GM21423 (cell line): Measurements from ENCODE around the gene MFGE8.

ENCODE experiments used
- ATAC-seq: cut with Tn5 transposase; IDR thresholded peaks from one replicate; pipeline ENCODE4 v1.9.1; 2021; ENCODE audit warnings: mild to moderate bottlenecking, moderate library complexity; ENCODE audit not compliant: unreplicated experiment

Gene MFGE8

GRCh38 chr15:88900309-88900981, 12.7 kb downstream of the MFGE8 start:
- no peak for ATAC-seq

DNA sequence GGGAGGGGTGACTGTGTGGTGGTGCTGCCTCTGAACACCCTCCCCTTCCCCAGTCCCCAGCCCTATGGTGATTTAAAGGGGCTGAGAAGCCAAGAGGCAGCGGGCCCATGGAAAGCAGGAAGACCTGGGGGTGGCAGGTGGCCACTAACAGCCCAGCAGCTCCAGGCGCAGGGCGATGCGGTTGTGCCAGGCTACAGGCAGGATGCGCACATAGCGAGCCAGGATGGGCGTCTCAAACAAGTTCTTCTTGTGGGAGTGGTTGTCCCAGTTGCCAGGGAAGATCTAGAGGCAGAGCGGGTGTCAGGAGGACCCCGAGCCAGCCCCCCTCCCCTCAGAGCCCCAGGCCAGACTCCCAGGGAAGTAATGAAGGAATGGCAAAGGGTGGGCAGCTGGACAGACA, 13.9 kb downstream of the MFGE8 start:
- ATAC-seq = no peak

DNA sequence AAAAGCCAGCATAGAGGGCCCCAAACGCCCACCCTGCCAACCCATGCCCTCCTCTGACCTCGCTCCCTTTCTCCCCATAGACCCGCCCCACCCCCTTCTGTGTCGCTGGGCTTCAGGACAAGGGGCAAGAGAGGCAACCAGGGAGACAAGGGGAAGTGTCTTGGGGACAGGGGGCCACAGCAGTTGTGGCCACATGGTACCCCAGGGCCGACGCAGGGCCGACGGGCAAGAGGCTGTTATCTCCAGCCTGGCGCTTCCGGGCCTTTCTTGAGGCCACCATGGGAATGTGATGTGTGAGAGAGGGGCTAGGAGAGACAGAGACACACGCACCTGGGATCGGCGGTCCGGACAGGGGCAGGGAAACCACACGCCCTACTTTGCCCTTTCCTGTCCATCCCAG, 14.4 kb downstream of the MFGE8 start:
- no peak for ATAC-seq

- ATAC-seq = peak; percentile 99
Observed at GRCh38 chr15:88897456-88898194, 15.6 kb downstream of the MFGE8 start.

DNA sequence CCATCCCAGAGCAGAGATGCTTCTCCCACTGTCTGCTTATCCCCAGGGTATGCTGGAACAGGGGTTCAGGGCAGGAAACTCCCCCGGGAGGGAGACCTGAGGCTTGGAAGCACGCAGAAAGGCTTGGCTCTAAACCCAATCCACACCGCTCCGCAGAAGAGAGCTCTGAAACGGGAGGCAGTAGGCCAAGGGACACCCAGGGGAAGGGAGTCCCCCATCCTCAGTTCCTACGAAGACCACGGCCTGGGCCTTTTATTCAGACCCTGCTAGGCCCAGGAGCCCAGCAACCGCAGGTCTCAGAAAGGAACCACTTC, 16.1 kb downstream of the MFGE8 start:
- ATAC-seq = no peak

DNA sequence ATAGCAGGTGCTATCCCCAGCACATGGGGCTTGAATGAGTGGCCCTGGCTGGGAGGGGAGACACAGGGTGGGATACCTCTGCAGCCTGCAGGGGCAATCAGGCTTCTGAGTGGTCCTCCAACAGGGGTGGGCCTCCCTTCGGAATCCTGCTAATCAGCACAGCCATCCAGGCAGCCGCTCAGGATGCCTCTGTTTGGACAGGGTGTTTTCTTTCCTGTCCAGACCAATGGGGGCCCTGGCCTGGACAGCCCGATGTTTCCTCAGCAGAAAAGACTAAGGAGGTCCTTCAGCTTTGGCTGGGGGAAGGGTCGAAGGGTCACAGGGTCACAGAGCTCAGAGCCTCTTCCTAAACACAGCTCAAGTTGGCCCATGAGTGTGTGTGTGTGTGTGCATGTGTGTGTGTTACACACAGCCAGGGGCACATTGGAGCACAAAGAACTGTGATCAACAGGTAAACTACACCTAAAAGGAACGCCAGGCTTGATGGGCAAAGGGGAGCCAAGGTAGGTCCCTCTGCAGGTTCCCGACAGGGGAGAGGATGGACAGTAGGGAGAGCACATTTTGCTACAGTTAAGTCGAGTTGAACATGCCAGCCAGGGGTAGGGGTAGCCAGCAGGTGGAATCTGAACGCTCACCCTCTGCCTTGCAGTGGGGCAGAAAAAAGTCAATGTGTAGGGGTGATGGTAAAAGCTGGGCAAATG, 16.7 kb downstream of the MFGE8 start:
- no peak for ATAC-seq

GRCh38 chr15:88894819-88895767, 18.1 kb downstream of the MFGE8 start, which contains the start of gene HAPLN3:
Gene HAPLN3 (minus strand): TSS chr15:88895544. CDS start chr15:88887298, 8,246 bp downstream.
- peak; percentile 45 for ATAC-seq

DNA sequence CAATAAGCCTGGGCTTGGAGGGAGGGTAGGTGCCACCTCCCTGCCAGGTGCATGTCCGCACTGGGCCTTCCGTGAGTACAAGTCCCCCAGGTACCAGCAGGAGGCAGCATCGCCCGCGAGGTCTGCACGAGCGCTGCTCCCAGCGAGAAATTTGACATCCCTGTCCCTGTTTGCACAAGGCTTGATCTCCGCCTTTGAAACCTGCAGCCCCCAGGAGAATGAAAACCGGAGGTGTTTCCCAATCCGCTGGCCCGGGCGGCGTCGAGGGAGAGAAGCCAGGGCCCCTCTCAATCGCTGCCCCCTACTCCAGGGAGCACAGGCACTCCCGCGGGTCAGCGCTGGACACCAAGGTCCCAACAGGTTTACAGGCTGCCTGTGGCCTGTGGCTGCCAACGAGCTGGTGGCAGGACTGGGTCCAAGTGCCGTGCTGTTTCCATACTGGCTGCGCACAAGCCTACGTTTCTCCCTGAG, 18.8 kb downstream of the MFGE8 start:
- ATAC-seq = no peak

DNA sequence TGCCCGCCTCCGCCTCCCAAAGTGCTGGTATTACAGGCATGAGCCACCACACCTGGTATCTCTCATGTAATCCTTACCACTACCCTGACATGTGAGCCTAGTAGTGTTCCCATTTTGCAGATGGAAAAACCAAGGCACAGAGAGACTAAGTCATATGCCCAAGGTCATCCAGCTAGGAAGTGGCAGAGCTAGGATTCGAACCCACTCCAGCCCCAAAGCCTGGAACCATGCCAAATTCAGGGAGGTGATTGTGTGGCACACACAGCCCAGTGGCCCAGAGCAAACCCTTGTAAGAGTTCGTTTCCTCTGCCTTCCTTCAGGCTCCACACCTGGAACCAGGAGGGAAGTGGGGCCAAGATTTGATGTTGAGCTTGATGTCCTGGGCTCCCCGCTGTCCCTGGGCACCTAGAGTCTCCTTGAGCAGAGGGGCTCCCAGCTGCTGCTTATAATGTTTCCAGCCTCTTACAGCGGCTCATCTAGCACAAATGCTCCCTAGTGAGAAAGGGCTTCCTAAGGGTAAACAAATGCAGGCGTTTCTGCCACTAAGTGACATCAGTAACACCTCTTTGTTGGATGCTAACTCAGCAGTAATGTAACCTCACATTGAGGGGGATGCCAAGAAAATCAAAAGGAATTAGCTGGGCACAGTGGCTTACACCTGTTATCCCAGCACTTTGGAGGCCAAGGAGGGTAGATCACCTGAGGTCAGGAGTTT, 21.5 kb downstream of the MFGE8 start:
- no peak for ATAC-seq

GRCh38 chr15:88890495-88890894, 22.7 kb downstream of the MFGE8 start:
- ATAC-seq = no peak

DNA sequence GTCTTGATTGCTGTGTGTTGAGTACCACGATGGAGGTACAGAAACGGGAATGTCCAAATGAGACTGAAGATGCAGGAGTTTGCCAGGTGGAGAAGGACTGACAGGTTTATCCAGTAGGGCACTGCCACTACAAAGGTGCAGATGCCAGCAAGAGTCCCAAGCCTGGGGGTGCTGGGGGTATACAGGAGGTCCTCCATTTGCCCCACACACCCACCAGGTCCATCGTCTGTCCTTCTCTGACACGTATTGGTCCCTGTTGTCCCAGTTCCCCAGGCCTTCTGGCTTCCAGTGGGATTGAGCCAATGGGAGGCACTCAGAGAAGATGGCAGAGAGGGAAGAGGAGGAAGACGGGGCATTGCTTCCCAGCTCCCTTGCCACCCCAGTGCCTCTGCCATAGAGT, 24.5 kb downstream of the MFGE8 start:
- ATAC-seq = no peak

- no peak for ATAC-seq
Observed at GRCh38 chr15:88887068-88887580, 26.1 kb downstream of the MFGE8 start.

DNA sequence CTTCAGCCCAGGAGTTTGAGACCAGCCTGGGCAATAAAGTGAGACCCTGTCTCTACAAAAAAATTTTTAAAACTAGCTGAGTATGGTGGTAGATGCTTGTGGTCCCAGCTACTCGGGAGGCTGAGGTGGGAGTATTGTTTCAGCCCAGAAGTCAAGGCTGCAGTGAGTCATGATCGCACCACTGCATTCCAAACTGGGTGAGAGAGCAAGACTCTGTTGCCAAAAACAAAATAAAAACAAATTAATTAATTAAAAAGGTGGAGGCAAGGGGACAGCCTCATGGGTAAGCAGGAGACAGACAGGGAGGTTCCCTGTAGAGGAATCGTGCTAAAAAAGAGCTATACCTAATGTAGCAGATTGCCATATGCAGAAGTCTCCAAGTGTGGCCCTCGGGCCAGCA, 30.4 kb downstream of the MFGE8 start:
- ATAC-seq = no peak

DNA sequence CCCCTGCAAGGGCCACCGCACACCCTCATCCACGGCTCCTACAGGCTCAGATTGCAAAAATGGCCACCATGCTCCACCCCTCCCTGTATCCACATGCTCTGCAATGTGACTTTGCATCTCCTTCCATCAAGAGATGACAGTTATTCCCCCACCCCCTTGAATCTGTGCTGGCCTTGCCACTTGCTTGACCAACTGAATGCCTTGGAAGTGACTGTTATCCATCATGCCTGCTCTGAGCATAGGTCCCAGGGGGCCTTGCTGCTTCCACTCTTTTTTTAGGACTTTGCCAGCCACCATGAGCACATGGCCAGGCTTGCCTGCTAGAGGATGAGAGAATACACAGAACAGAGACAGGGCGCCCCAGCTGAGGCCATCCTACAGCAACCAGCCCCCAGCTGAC, 31.4 kb downstream of the MFGE8 start:
- ATAC-seq = no peak

GRCh38 chr15:88880944-88881740, 32.0 kb downstream of the MFGE8 start:
- ATAC-seq = no peak

DNA sequence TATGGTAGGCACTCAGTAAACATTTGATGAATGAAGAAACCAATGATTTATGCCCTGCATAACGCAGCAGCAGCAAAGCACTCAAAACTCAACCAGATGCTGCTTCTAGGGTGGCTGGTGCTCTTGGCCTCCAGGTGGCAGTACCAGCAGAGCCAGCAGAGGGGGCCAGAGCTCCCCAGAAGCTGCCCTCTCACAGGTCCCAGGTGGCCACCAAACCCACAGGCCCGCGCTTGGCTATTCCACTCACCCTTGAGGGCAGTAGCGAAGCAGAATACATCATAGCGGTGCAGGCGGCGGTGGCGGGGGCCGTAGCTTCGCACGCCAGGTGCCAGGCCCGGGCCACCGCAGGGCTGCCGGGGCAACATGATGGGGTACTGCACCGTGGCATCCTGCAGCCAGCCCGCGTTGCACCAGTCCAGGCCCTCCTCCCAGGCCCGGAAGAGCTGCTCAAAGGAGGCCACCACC, 34.4 kb downstream of the MFGE8 start:
- no peak for ATAC-seq

GRCh38 chr15:88877906-88878305, 35.3 kb downstream of the MFGE8 start:
- no peak for ATAC-seq

DNA sequence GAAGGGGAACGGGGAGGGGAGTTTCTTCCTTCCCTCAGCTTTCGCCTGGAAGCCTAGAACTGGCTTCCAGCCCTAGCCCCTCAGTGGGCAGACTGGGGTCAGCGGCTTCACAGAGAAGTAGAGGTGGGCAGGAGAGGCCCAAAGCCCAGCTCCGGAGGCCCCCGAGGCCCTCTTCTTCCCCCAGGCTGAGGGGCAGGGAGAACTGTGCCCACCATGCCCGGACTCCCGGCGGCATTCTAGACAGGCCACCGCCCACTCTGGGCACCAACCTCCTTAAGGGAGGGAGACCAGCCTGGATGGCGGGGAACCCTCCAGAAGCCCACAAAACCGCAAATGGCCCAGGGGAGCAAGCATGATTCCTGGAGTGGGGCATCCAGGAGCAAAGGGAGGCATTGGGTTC, 35.8 kb downstream of the MFGE8 start:
- no peak for ATAC-seq

DNA sequence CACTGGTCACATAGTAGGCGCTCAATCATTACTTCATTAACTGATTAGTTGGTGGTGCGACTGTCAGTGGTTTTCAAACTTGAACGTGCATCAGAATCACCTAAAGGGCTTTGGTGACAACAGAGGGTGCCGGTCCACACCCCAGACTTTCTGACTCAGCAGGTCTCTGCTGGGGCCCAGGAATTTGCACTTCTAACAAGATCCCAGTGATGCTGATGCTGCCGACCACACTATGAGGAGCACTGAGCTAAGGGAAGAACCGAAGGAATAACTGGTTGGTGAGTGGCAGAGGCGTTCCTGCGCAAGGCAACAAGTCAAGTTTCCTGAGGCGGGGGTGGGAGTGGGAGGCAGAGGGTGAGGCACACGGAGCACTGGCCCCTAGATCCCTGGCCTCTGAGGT, 36.6 kb downstream of the MFGE8 start:
- ATAC-seq = no peak
